HG03066 (cell line): ENCODE data around the gene SLC39A13.

Experiments used
- ATAC-seq: cut with Tn5 transposase; IDR thresholded peaks from one replicate; pipeline ENCODE4 v1.9.1; 2021; ENCODE audit warnings: low read depth; ENCODE audit not compliant: unreplicated experiment

Gene SLC39A13

DNA sequence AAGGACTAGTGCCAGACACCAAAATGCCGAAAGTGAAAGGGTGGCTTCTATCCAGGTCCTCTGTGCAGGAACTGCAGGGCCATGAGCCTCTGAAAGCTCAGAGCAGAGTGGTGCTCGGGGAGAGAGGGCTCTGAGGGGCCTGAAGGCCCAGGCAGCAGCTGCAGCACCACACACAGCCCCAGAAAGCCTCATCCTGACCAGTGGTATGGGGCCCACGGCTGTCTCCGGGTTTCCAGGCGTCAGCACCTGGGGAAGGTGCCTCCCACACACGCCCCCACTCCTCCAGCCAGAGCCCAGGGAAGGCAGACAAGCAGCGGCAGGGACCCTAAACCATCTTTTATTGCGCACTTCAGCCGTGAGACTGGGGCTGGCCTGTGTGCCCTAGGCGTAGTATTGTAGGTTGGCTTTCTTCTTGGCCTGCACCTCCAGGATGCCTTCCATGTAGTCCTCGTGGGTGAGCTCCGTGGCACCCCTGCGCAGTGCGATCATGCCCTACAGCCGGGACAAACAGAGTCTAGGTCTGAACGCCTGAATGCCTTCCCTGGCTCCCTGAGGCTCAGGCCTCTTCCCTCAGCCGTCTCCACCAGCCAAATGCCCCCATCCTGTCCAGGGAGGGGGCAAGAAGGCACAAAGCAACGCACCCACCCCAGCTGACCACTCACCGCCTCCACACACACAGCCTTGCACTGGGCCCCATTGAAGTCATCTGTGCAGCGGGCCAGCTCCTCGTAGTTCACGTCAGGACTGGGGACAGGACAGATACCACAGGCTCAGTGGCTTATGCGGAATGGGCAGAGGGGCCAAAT, 10.3 kb downstream of the SLC39A13 start:
- ATAC-seq: no peak

DNA sequence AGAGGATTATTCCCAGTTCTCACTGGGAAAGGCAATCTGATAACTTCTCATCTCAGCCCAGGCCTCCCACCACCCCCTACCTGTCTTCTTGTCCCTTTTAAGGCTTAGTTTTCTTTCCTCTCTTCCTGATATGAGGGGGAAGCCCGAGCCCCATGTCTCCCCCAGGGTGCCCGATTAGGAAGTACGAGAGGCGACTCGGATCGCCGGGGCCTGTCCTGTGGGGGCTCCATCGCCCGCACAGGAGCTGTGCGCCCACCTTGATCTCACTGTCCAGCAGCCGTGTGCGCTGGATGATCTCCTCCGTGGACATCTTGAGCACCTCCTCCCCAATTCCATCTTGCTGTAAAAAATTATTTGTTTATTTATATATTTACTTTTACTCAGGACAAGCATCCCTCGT, 17.2 kb downstream of the SLC39A13 start:
- ATAC-seq: no peak

DNA sequence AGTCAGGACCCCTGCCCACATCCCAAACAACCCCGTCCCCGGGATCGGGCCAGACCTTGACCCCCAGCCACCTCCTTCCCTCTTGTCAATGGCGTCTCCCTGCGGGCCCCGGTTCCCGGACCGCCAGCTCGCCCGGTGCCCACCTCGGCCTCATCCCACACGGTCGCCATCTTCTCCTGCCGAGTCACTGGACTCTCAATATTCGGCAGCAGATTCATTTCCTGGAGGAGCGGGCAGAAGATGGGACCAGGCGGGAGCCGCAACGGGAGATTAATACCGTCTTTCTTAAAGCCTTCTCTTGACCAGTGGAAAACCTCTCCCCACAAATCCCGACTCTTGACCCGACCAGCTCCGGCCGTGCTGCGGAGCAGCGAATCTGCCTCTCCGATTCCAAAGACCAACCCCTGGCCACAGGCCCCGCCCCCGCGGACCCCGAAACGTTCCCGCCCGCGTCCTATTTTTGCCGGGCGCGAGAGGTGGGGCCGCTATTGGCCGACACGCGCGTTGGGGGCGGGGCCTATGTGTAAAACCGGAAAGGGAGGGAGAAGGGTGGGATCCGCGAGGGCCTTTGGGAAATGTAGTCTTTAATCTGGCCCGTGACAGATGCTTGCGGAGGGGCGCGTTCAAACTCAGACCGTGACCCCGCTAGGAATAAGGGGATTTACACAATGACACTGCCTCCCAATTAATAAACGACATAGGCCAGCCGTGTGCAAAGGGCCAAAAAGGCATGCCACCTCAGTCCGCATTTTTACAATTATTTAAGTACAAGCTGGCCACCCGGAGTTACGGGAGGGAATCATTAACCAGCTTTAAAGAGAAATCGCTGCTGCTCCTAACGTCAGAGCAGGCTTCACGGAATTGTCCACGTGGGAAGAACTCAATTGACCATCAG, 17.9 kb downstream of the SLC39A13 start, which contains the start of gene PSMC3:
Gene PSMC3 (minus strand): TSS at position 378 of the 895 bp plus-strand sequence. CDS start 160 bp downstream, at position 218.
- ATAC-seq: peak; percentile 91

DNA sequence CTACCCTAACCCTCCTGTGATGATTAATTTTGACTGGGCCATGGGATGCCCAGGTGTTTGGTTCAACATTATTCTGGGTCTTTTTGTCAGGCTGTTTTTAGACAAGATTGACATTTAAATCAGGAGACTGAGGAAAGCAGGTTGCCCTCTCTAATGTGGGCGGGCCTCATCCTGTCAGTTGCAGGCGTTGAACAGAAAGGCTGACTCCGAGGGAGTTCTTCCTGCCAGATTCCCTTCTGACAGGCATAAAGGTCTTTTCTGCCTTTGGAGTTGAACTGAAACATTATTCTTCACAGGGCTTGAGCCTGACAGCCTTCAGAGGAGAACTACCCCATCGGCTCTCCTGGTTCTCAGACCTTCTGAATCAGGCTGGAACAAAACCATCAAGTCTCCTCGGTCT, 22.1 kb downstream of the SLC39A13 start:
- no peak for ATAC-seq

DNA sequence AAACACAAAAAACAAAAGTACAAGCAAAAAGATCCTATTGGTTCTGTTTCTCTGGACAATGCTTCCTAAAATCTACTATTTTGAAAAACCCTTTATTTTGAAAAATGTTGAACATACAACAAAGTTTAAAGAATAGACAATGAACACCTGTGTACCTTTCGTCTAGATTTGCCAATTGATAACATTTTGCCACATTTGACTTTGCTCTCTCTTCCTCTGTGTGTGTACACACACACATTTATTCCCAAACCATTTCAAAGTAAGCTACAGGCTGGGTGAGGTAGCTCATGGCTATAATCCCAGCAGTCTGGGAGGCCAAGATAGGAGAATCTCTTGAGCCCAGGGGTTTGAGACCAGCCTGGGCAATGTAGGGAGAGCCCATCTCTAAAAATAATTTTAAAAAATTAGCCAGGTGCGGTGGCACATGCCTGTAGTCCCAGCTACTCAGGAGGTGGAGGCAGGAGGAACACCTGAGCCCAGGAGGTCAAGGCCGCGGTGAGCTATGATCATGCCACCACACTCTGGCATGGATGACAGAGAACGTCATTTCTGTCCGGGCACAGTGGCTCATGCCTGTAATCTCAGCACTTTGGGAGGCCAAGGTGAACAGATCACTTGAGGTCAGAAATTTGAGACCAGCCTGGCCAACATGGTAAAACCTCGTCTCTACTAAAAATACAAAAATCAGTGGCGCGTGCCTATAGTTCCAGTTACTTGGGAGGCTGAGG, 23.1 kb downstream of the SLC39A13 start:
- no peak for ATAC-seq

DNA sequence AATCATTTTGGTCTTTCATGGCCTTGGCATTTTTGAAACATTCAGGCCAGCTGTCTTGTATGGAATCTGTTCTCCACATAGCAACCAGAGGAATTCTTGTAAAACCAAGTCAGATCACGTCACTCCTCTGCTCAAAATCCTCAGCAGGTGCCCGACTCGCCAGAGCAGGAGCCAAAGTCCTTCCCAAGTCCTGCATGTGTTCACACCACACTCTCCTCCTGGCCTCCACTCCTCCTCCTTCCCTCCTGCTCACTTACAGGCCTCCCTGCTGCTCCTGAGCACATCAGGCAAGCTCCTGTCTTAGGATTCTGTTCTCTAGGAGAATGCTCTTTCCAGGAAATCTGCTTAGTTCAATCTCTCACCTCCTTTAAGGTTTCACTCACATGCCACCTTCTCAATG, 24.8 kb downstream of the SLC39A13 start:
- no peak for ATAC-seq

DNA sequence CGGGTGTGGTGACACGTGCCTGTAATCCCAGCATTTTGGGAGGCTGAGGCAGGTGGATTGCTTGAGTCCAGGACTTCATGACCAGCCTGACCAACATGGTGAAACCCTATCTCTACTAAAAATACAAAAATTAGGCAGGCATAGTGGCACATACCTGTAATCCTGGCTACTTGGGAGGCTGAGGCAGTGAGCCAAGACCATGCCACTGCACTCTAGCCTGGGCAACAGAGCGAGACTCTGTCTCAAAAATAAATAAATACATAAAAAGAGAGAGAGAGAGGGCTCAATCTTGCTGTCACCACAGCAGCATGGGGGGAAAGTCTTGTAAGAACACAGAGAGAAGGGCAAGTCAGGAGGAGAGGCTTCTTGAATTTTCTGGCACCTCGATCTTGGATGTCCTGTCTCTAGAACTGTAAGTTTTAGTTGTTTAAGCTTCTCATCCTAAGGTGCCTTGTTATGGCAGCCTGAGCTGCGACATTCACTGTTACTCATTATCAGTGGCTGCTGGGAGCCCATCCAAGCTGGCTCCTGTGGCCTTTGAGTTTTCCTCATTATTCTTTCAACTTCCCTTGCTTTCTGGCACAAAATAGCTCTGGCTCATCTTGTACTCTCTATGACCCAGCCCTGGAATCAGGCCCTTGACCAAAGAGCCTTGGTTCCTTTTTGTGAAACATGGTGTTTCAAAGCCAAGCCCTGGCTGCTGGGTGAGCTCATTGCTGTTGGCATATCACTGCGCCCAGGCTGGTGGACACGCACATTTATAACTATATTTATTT, 25.8 kb downstream of the SLC39A13 start:
- no peak for ATAC-seq

DNA sequence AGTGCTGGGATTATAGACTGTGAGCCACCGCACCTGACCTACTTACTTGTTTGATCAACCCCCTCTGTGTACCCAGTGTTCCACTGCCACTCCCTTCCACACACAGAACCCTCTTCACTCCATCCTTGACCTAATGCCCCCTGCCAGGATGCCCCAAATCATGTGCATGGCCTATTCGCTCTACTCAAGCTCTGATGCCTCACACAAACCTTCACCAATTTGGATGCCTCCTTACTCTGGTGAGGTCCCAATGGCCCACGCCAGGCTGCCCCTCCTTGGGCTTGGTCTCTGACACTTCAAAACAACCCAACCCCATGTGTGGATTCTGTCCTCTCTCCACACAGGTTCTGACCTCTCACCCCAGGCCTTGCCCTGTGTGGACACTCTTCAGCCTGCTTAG, 27.3 kb downstream of the SLC39A13 start:
- no peak for ATAC-seq

DNA sequence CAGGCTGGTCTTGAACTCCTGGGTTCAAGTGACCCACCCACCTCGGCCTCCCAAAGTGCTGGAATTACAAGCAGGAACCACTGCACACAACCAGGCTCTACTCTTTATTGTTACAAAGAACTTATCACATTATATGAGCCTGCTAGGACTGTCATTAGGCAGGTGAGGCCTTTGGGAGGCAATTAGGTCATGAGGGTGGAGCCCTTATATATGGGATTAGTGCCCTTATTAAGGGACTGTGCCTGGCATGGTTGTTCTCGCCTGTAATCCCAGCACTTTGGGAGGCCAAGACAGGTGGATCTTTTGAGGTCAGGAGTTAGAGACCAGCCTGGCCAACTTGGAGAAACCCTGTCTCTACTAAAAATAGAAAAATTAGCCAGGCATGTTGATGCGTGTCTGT, 28.3 kb downstream of the SLC39A13 start:
- no peak for ATAC-seq

DNA sequence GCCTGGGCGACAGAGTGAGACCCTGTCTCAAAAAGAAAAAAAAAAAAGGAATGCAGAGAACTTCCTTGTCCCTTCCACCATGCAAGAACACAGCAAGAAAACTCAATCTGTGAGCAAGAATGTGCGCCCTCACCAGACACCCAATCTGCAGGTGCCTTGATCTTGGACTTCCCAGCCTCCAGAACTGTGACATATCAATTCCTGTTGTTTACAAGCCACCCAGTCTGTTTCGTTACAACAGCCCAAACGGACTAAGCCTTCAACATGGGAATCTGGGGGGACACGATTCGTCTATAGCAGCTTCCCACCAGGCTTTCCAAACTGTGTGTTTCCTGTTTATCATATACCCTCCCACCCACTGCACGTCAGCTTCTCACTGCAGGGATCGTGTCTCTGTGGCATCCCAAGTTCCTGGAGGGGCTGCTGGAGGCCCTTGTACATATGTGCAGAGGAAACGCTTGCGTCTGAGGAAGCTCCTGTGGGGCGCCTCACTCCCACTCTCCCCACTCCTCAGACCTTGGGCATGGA, 28.9 kb downstream of the SLC39A13 start:
- no peak for ATAC-seq

DNA sequence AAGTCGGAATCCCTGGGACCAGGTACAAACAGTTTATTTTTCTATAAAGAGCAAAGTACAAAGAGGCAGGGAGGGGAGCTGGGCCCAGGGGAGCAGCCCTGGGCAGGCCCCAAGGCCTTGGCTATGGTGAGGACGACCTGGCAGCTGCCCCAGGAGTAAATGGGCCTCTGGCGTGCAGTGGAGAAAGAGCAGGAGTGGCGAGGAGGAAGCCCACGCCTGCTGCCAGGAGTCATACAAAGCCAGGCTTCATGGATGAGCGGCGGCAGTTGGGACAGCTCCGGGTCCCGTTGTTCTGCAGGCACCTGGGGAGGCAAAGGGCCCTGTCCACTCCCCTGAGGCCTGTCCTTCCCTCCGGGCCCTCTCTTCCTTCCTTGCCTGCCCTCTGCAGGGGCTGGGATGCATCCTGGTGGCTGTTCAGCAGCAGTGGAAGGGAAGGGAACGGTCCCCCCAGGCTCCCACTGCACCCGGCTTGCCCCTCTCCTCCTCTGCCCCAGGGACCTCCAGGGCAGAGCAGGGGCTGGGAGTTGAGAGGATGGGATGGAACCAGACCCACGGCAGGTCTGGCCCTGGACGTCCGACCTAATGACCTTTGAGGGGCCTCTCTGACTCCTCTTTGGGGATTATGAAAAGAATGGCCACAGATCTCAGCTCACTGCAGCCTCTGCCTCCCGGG, 29.5 kb downstream of the SLC39A13 start:
- ATAC-seq: no peak

DNA sequence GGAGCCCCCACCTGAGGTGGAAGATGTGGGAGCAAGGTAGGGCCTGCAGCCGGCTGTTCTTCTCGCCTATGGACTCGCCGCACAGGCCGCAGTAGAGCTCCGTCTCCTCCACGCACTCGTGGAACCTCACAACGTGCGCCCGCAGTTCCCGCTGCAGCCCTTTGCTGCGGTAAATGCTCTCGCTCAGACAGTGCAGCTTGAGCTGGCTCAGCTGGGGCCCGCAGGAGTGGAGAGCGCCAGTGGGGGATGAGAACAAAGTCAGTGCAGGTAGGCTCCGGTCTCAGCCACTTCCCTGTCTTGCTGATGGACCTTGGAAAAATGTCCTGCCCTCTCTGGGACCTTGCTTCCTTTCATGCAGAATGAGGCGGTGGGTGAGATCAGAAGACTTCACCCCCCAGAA, 30.3 kb downstream of the SLC39A13 start:
- no peak for ATAC-seq

DNA sequence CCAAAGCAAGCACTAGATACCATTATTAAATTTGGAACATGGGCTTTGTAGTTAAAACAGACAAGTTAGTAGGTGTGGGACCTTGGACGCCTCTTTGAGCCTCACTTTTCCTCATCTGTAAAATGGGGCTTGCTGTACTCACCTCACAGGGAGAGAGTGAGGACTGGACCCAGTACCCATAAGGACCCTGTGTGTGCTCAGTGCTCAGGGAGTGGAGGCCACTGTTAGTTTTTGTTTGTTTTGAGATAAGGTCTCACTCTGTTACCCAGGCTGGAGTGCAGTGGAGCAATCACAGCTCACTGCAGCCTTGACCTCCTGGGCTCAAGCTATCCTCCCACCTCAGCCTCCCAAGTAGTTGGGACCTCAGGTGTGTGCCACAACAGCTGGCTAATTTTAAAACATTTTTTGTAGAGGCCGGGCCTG, 31.7 kb downstream of the SLC39A13 start:
- ATAC-seq: no peak

DNA sequence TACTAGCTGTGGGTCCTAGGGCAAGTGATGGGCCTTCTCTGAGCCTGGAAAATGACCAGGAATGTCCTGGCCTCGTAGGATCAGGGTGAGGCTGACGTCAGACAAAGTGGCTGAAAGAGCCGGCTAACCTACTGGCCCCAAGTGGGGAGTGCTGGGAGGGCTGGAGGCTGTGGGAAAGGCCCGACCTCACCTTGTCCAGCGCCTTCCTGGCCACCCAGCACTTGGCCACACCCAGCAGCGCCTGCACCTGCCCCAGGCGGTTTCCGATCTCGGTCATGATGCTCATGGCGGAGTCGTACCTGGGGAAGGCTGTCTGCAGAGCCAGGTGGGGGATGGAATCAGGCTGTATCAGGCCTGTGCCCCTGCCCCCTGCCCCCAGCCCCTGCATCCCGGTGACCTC, 33.0 kb downstream of the SLC39A13 start:
- no peak for ATAC-seq

DNA sequence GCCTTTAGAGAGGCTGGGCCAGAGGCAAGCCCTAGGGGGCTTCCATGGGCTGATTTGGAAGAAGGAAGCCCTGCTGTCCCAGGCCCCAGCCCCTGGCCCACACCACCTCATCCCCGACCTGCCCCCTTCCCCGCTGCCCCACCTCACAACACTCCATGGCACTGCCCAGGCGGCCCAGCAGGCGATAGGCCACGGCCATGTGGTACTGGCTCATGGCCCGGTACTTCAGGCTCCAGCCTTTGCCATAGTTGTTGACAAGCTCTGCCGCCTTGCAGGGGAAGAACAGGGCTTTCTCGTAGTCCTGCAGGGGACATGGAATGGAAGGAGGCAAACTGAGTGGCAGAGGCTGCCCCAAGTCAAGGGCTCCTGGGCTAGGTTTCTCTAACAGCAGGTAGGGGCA, 34.1 kb downstream of the SLC39A13 start:
- no peak for ATAC-seq

DNA sequence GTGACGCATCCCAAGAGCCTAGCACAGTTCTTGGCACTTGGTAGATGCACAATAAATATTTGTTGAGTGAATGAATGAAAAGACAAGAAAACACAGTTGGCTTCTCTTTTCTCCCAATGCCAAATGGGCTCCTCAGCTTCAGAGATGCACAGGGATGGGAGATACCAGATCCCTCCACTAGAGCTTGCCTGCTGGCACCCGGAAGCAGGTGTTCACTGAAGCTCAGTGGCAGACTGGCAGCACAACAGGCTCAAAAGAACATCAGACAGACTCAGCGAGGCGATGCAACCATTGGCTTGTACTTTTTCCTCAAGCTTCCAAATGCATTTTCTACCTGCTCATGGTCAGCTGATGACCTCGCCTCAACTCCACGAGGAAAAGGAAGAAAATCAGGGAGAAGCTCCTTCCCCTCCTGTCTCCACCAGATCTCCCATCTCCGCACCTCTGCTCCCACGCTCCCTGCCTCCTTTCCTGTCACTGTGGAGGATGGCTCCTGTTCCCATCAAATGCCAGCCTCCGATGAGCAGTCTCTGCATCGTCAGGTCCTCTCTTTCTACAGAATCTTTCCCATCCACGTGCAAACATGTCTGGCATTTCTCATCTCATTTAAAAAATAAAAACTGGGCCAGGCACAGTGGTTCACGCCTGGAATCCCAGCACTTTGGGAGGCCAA, 34.8 kb downstream of the SLC39A13 start:
- ATAC-seq: no peak

DNA sequence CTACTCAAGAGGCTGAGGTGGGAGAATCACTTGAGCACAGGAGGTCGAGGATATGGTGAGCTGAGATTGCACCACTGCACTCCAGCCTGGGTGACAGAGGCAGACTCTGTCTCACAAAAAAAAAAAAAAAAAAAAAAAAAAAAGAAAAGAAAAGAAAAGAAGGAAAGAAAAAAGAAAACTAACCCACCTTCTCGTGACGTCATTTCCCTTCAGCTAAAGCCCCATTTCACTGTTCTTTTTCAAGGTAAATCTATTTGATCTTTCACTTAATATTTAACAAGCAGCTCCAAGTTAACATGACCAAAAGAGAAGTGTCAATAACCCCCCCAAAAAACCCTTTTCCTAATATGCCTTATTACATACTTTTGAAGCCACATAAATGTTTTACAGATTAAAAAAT, 35.4 kb downstream of the SLC39A13 start:
- ATAC-seq: no peak

DNA sequence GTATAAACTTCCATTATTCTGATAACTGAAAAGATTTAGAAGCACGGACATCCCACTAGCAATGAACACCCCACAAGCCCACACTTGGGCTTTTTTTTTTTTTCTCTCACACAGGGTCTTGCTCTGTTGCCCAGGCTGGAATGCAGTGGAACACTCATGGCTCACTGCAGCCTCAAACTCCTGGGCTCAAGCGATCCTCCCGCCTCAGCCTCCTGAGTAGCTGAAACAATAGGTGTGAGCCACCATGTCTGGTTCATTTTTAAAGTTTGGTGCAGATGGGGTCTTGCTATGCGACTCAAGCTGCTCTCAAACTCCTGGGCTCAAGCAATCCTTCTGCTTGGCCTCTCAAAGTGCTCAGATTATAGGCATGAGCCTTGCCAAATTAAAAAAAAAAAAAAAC, 37.5 kb downstream of the SLC39A13 start:
- no peak for ATAC-seq

DNA sequence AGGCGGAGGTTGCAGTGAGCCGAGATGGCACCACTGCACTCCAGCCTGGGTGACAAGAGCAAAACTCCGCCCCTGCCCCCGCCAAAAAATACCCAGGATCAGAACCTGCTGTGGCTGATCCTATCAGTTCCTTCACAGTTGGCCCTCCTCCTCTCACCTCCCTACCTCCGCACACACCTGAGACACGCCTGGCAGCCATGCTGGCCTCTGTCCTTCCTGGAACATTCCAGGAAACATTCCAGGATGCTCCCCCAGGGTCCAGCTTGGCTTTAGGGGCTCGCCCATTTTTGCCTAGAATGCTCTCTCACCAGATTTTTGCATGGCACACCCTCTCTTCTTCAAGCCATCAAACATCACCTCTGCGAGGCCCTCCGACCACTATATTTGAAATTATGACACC, 38.4 kb downstream of the SLC39A13 start:
- no peak for ATAC-seq
